ENCODE results near the gene CUL2. TPM values are rescaled to one million over a fixed set of nuclear protein-coding genes. Genes with fewer than 3 reads are reported as not detected.
"Not testable (repeated sequence)": the region's sequence is repeated elsewhere in the genome, so short reads cannot be mapped to it uniquely, and the experiment has no call there.

The CUL2 gene
- total RNA-seq, 1 experiment from 2014 or later, result 36.1 TPM

DNA sequence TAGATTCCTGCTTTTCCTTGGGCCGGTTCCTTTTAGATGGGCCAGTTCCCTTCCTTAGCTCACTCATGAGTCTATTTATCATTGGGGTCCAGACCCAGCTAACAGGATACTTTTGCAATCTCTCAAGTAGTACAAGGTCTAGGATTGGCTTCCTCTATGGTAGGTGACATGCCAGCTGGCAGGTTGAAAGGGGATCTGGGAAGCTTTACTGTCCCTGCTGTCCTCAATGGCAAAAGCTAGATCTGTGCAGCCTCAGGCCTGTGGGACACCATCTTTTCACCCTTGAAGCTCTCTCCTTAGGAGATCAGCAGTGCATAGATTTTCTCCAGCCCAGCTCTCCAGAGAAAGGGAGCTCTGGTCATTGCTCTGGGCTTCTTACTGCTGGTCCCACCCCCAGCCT, 96.4 kb downstream of the CUL2 start (continued):
- TF ChIP-seq, protein P1, sequence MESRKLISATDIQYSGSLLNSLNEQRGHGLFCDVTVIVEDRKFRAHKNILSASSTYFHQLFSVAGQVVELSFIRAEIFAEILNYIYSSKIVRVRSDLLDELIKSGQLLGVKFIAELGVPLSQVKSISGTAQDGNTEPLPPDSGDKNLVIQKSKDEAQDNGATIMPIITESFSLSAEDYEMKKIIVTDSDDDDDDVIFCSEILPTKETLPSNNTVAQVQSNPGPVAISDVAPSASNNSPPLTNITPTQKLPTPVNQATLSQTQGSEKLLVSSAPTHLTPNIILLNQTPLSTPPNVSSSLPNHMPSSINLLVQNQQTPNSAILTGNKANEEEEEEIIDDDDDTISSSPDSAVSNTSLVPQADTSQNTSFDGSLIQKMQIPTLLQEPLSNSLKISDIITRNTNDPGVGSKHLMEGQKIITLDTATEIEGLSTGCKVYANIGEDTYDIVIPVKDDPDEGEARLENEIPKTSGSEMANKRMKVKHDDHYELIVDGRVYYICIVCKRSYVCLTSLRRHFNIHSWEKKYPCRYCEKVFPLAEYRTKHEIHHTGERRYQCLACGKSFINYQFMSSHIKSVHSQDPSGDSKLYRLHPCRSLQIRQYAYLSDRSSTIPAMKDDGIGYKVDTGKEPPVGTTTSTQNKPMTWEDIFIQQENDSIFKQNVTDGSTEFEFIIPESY (IDR thresholded peaks at IDR 0.05; ENCODE audit: extremely low read depth, insufficient replicate concordance, low read length), result no peak

DNA sequence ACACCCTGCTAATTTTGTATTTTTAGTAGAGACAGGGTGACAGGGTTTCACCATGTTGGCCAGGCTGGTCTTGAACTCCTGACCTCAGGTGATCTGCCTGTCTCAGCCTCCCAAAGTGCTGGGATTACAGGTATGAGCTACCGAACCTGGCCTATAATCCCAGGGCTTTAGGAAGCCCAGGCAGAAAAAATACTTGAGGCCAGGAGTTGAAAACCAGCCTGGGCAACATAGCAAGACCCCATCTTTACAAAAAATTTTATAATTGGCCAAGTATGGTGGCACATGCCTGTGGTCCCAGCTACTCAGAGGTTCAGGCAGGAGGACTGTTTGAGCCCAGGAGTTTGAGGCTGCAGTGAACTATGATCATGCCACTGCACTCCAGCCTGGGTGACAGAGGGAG, 99.0 kb downstream of the CUL2 start:
- H3K9ac ChIP-seq (ENCODE audit: low read length); H3K79me2 ChIP-seq (ENCODE audit: insufficient read depth, low read length); H2AFZ ChIP-seq (ENCODE audit: low read depth, low read length, poor library complexity, severe bottlenecking); H3K27me3 ChIP-seq (ENCODE audit: insufficient read depth, low read length); POLR2A ChIA-PET; H3K27ac ChIP-seq (ENCODE audit: low read depth, low read length); DNase-seq (ENCODE audit: low read depth, low spot score); RAD21 ChIA-PET (ENCODE audit: low non-redundant PET in 1 of 2, low total read pairs in 2 of 2, uncharacterized antibody in 2 of 2, unreplicated experiment in 2 of 2); BruUV-seq (replicated peaks); H4K20me1 ChIP-seq (ENCODE audit: insufficient read depth); H3K36me3 ChIP-seq (ENCODE audit: control insufficient read depth in 1 of 2, insufficient read depth in 2 of 2, low read length in 2 of 2); H3K4me3 ChIP-seq (replicated peaks in 1 of 2; ENCODE audit: low read depth in 1 of 2, low read length in 2 of 2); H3K9me2 ChIP-seq (ENCODE audit: insufficient read depth); H3K9me3 ChIP-seq (ENCODE audit: control insufficient read depth in 1 of 2, insufficient read depth in 1 of 2, low read depth in 1 of 2, low read length in 2 of 2); H3K4me2 ChIP-seq (ENCODE audit: low read length); ATAC-seq; intact Hi-C loops (cut with micrococcal nuclease): not testable (repeated sequence)
- H3K4me1 ChIP-seq (ENCODE audit: control insufficient read depth in 1 of 2, insufficient read depth in 2 of 2, low read length in 2 of 2), result peaks cover 8 to 16% of the 10 kb centered on the region in 2 experiments; a peak in 3 of 4 replicates
- CTCF ChIA-PET, result interaction anchor here (1.6 kb wide), 1 partner anchor 325 kb away, joined by 3 read pairs; no protein-coding TSS in a partner anchor

DNA sequence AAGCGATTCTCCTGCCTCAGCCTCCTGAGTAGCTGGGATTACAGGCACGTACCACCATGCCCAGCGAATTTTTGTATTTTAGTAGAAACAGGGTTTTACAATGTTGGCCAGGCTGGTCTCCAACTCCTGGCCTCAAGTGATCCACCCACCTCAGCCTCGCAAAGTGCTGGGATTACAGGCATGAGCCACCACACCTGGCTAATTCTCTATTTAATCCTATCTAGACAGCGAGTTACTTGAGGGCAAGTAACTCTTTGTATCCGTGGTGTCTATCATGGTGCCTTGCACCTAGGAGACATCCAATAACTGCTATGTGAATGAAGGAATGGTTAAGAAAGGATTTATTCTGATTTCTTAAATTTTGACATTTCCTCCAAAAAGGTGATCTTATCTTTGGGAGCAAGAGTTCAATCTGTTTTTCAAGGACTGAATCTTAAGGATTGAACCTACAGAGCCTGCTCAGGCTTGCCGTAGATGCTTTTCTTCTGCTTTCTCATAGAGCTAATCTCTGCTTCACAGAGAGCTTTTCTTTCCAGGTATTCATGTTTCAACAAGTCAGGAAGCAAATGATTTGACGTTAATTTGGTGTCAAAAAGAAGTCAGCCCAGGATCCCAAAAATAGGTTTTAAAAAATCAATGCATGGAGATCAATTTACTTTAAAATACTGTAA, 101.6 kb downstream of the CUL2 start:
- no peak overlapping the region for H3K4me2 ChIP-seq (ENCODE audit: low read length)
- no peaks in the 10 kb centered on the region for H4K20me1 ChIP-seq (ENCODE audit: insufficient read depth)
- H3K27ac ChIP-seq (ENCODE audit: low read depth, low read length), result no peak overlapping the region
- ATAC-seq (no peak), DNase-seq (ENCODE audit: low read depth, low spot score) (no peak)
- no peaks in the 10 kb centered on the region for H3K9me2 ChIP-seq (ENCODE audit: insufficient read depth)
- H3K9ac ChIP-seq (ENCODE audit: low read length), result no peak overlapping the region
- peaks cover 0 to 4% of the 10 kb centered on the region in 2 experiments; a peak in 2 of 4 replicates for H3K4me1 ChIP-seq (ENCODE audit: control insufficient read depth in 1 of 2, insufficient read depth in 2 of 2, low read length in 2 of 2)
- intact Hi-C loops (cut with micrococcal nuclease), result no loop called here
- no peaks in the 10 kb centered on the region for H3K36me3 ChIP-seq (ENCODE audit: control insufficient read depth in 1 of 2, insufficient read depth in 2 of 2, low read length in 2 of 2)
- no peaks in the 10 kb centered on the region for H3K27me3 ChIP-seq (ENCODE audit: insufficient read depth, low read length)
- no TSS peak for BruUV-seq (replicated peaks)
- TF ChIP-seq CEBPB (IDR thresholded peaks at IDR 0.05; ENCODE audit: low read depth) (no peak), EZH2 (IDR thresholded peaks at IDR 0.05) (no peak), EGR1 (IDR thresholded peaks at IDR 0.05; ENCODE audit: low read depth) (no peak)
- TF ChIP-seq, protein P2, sequence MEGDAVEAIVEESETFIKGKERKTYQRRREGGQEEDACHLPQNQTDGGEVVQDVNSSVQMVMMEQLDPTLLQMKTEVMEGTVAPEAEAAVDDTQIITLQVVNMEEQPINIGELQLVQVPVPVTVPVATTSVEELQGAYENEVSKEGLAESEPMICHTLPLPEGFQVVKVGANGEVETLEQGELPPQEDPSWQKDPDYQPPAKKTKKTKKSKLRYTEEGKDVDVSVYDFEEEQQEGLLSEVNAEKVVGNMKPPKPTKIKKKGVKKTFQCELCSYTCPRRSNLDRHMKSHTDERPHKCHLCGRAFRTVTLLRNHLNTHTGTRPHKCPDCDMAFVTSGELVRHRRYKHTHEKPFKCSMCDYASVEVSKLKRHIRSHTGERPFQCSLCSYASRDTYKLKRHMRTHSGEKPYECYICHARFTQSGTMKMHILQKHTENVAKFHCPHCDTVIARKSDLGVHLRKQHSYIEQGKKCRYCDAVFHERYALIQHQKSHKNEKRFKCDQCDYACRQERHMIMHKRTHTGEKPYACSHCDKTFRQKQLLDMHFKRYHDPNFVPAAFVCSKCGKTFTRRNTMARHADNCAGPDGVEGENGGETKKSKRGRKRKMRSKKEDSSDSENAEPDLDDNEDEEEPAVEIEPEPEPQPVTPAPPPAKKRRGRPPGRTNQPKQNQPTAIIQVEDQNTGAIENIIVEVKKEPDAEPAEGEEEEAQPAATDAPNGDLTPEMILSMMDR (IDR thresholded peaks at IDR 0.05 in 2 of 3, conservative IDR thresholded peaks at IDR 0.05 in 1 of 3; ENCODE audit: borderline replicate concordance in 1 of 3, insufficient read depth in 1 of 3, low read depth in 2 of 3, low read length in 2 of 3), result no peak
- RAD21 ChIA-PET (ENCODE audit: low non-redundant PET in 1 of 2, low total read pairs in 2 of 2, uncharacterized antibody in 2 of 2, unreplicated experiment in 2 of 2), result no interaction called here
- H2AFZ ChIP-seq (ENCODE audit: low read depth, low read length, poor library complexity, severe bottlenecking), result no peak overlapping the region
- POLR2A ChIA-PET, result no interaction called here
- no peaks in the 10 kb centered on the region for H3K79me2 ChIP-seq (ENCODE audit: insufficient read depth, low read length)
- 0 out of 4 replicates have a peak, but pooled peaks cover 0 to 6% of the 10 kb centered on the region in 2 experiments for H3K9me3 ChIP-seq (ENCODE audit: control insufficient read depth in 1 of 2, insufficient read depth in 1 of 2, low read depth in 1 of 2, low read length in 2 of 2)
- CTCF ChIA-PET, result no interaction called here
- H3K4me3 ChIP-seq (replicated peaks in 1 of 2; ENCODE audit: low read depth in 1 of 2, low read length in 2 of 2), result no peak overlapping the region

All from HCT116 (cell line).